ENCODE measurements around the gene PPHLN1.

- TF ChIP-seq POLR2AphosphoS5 (IDR thresholded peaks at IDR 0.05) (no peak), POLR2A (IDR thresholded peaks at IDR 0.05) (no peak)
- TF ChIP-seq, protein P1, sequence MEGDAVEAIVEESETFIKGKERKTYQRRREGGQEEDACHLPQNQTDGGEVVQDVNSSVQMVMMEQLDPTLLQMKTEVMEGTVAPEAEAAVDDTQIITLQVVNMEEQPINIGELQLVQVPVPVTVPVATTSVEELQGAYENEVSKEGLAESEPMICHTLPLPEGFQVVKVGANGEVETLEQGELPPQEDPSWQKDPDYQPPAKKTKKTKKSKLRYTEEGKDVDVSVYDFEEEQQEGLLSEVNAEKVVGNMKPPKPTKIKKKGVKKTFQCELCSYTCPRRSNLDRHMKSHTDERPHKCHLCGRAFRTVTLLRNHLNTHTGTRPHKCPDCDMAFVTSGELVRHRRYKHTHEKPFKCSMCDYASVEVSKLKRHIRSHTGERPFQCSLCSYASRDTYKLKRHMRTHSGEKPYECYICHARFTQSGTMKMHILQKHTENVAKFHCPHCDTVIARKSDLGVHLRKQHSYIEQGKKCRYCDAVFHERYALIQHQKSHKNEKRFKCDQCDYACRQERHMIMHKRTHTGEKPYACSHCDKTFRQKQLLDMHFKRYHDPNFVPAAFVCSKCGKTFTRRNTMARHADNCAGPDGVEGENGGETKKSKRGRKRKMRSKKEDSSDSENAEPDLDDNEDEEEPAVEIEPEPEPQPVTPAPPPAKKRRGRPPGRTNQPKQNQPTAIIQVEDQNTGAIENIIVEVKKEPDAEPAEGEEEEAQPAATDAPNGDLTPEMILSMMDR (IDR thresholded peaks at IDR 0.05), result no peak
Measured at GRCh38 chr12:42281278-42281677, 44.7 kb upstream of the PPHLN1 start.

Measured in transverse colon (tissue), 4 donors.